IMR-90 (cell line): ENCODE results near the gene FAM171A1. TPM values are rescaled to one million over a fixed set of nuclear protein-coding genes. Genes with fewer than 3 reads are reported as not detected.

ENCODE experiments used
- ATAC-seq: fragments of 200-7000 bp; cut with Tn5 transposase; 2 replicates; pipeline ENCODE4 v1.9.1; 2020; ENCODE audit warnings: low read depth, mild to moderate bottlenecking, moderate library complexity
- BruUV-seq: library from RNA; stranded (reverse); fragments of 400-500 nt; replicated peaks from 2 replicates; lab custom pipeline; 2021; lab: Mats Ljungman, UMichigan
- CTCF ChIA-PET: fragments of 300-600 bp; formaldehyde crosslinking; extraction: SDS; loops from one replicate; lab custom pipeline; 2021; ENCODE audit warnings: antibody characterized with exemption; lab: Yijun Ruan, JAX
- POLR2A ChIA-PET: fragments of 300-600 bp; sonication (Branson Sonifier 250); formaldehyde crosslinking; loops from one replicate; lab custom pipeline; 2022; ENCODE audit warnings: antibody characterized with exemption; ENCODE audit not compliant: unreplicated experiment; lab: Charles Lee
- DNase-seq: peaks from one replicate; pipeline ENCODE4 v3.0.0; 2013
- H2AFZ ChIP-seq: replicated peaks from 2 replicates; pipeline ENCODE3; 2013; ENCODE audit warnings: low read length, mild to moderate bottlenecking; ENCODE audit not compliant: poor library complexity
- H2AK5ac ChIP-seq: 2 replicates; pipeline ENCODE4 v1.6.1; 2013; ENCODE audit warnings: low read depth, low read length, inconsistent platforms
- H2AK9ac ChIP-seq: replicated peaks from 2 replicates; pipeline ENCODE3; 2013; ENCODE audit warnings: mild to moderate bottlenecking, low read depth, low read length, moderate library complexity; ENCODE audit not compliant: poor library complexity
- H2BK120ac ChIP-seq: 2 replicates; pipeline ENCODE4 v1.6.1; 2013; ENCODE audit warnings: low read depth, low read length, inconsistent platforms
- H2BK15ac ChIP-seq: 3 replicates; pipeline ENCODE4 v1.6.1; 2013; ENCODE audit warnings: low read depth, low read length, inconsistent platforms
- H2BK20ac ChIP-seq: 2 replicates; pipeline ENCODE4 v1.6.1; 2013; ENCODE audit warnings: low read depth, mild to moderate bottlenecking, inconsistent platforms, low read length, moderate library complexity
- H2BK5ac ChIP-seq: 2 replicates; pipeline ENCODE4 v1.6.1; 2013; ENCODE audit warnings: mild to moderate bottlenecking, low read depth, low read length, inconsistent platforms; ENCODE audit not compliant: poor library complexity, severe bottlenecking
- H3K14ac ChIP-seq: replicated peaks from 2 replicates; pipeline ENCODE4 v1.6.1; 2013; ENCODE audit warnings: low read depth, low read length, inconsistent platforms
- H3K18ac ChIP-seq: 2 replicates; pipeline ENCODE4 v1.6.1; 2013; ENCODE audit warnings: low read depth, low read length, control low read depth
- H3K23ac ChIP-seq: 2 replicates; pipeline ENCODE4 v1.6.1; 2013; ENCODE audit warnings: low read depth, low read length, inconsistent platforms
- H3K27ac ChIP-seq: 2 replicates; pipeline ENCODE4 v1.5.1; 2013; ENCODE audit warnings: mild to moderate bottlenecking, control low read depth, low read length; ENCODE audit not compliant: insufficient read depth
- H3K27me3 ChIP-seq: 2 replicates; pipeline ENCODE4 v1.6.1; 2013; ENCODE audit warnings: low read length; ENCODE audit not compliant: control insufficient read depth, insufficient read depth
- H3K36me3 ChIP-seq: 2 replicates; pipeline ENCODE4 v1.6.1; 2013; ENCODE audit warnings: low read length, mixed read lengths; ENCODE audit not compliant: control insufficient read depth, insufficient read depth
- H3K4ac ChIP-seq: 2 replicates; pipeline ENCODE4 v1.6.1; 2013; ENCODE audit warnings: low read depth, low read length, inconsistent platforms
- H3K4me1 ChIP-seq: 2 replicates; pipeline ENCODE4 v1.6.1; 2013; ENCODE audit warnings: low read length, mixed read lengths; ENCODE audit not compliant: control insufficient read depth, insufficient read depth
- H3K4me2 ChIP-seq: 2 replicates; pipeline ENCODE4 v1.6.1; 2013; ENCODE audit warnings: low read depth, mild to moderate bottlenecking, control low read depth, low read length, moderate library complexity
- H3K4me3 ChIP-seq: 2 replicates; pipeline ENCODE4 v1.5.1; 2013; ENCODE audit warnings: low read depth, mild to moderate bottlenecking, control low read depth, low read length, moderate library complexity; ENCODE audit not compliant: insufficient read depth
- H3K56ac ChIP-seq: 2 replicates; pipeline ENCODE4 v1.6.1; 2013; ENCODE audit warnings: low read length, inconsistent platforms; ENCODE audit not compliant: insufficient read depth; ENCODE audit errors: extremely low read depth
- H3K79me1 ChIP-seq, 2 experiments: 2 replicates each; pipeline ENCODE4 v1.6.1; 2013; ENCODE audit warnings: low read length in 2 of 2, inconsistent platforms in 1 of 2, low read depth in 1 of 2
- H3K9ac ChIP-seq: 2 replicates; pipeline ENCODE4 v1.6.1; 2013; ENCODE audit warnings: low read depth, low read length, control low read depth
- H3K9me1 ChIP-seq: 2 replicates; pipeline ENCODE4 v1.6.1; 2013; ENCODE audit warnings: low read length, inconsistent platforms; ENCODE audit not compliant: insufficient read depth
- H3K9me3 ChIP-seq: 2 replicates; pipeline ENCODE4 v1.6.1; 2013; ENCODE audit warnings: low read length; ENCODE audit not compliant: control insufficient read depth, insufficient read depth
- H4K20me1 ChIP-seq: 2 replicates; pipeline ENCODE4 v1.6.1; 2013; ENCODE audit warnings: low read length, inconsistent platforms; ENCODE audit not compliant: insufficient read depth
- H4K5ac ChIP-seq: 2 replicates; pipeline ENCODE4 v1.6.1; 2013; ENCODE audit warnings: mild to moderate bottlenecking, low read depth, low read length, control low read depth
- H4K8ac ChIP-seq, 2 experiments: 2 replicates each; pipeline ENCODE4 v1.6.1; 2013; ENCODE audit warnings: low read depth in 2 of 2, low read length in 2 of 2, control low read depth in 1 of 2, inconsistent platforms in 1 of 2
- H4K91ac ChIP-seq: 2 replicates; pipeline ENCODE4 v1.6.1; 2013; ENCODE audit warnings: low read depth, low read length, inconsistent platforms; ENCODE audit not compliant: insufficient read depth
- CEBPB ChIP-seq: IDR thresholded peaks from 2 replicates; pipeline ENCODE4 v1.6.1; 2012; ENCODE audit warnings: low read depth, low read length, improper control_type of control experiment
- CHD1 ChIP-seq: IDR thresholded peaks from 2 replicates; pipeline ENCODE4 v1.6.1; 2012; ENCODE audit warnings: low read depth, low read length, improper control_type of control experiment
- FOS ChIP-seq: fragments of 150-350 bp; IDR thresholded peaks from 2 replicates; pipeline ENCODE4 v1.6.1; 2016; ENCODE audit warnings: low read depth, low read length
- MAZ ChIP-seq: IDR thresholded peaks from 2 replicates; pipeline ENCODE4 v1.6.1; 2012; ENCODE audit warnings: low read depth, mild to moderate bottlenecking, low read length, improper control_type of control experiment, moderate library complexity, borderline replicate concordance
- MXI1 ChIP-seq: IDR thresholded peaks from 2 replicates; pipeline ENCODE4 v1.6.1; 2012; ENCODE audit warnings: low read depth, mild to moderate bottlenecking, low read length, moderate library complexity, borderline replicate concordance
- RCOR1 ChIP-seq: IDR thresholded peaks from 2 replicates; pipeline ENCODE4 v1.6.1; 2012; ENCODE audit warnings: mild to moderate bottlenecking, low read length, improper control_type of control experiment; ENCODE audit not compliant: insufficient replicate concordance
- WGBS, 2 experiments: methylation state at CpG; one replicate each; pipeline versions ENCODE4 v1.1.5 to v1.1.7; 2013; ENCODE audit warnings: missing lambda C conversion rate in 2 of 2; ENCODE audit not compliant: insufficient read length in 1 of 2; ENCODE audit errors: extremely low coverage in 2 of 2; 5-methylcytosine and 5-hydroxymethylcytosine counted together
- dilution Hi-C: fragments of 300-500 bp; cut with HindIII; formaldehyde crosslinking; loops from one replicate; pipeline ENCODE4 v1.14.3; 2018; ENCODE audit warnings: low sequenced_read_pairs; ENCODE audit not compliant: unreplicated experiment
- in situ Hi-C: fragments of 300-500 bp; cut with MboI; formaldehyde crosslinking; loops from 3 replicates; pipeline ENCODE4 v1.14.3; 2019; ENCODE audit warnings: low sequenced_read_pairs, inconsistent platforms, mixed read lengths
- intact Hi-C: fragments of 100-400 bp; cut with micrococcal nuclease; formaldehyde crosslinking; loops from 2 replicates; pipeline ENCODE4 v1.10.0; 2022
- polyA plus RNA-seq, 3 experiments: library from polyadenylated mRNA; depleted of rRNA; stranded (reverse); fragments of >200 nt; gene quantifications; 2 replicates each; pipeline ENCODE4 v1.2.3, GENCODE V29; 2012; ENCODE audit warnings: low replicate concordance in 1 of 3
- total RNA-seq: library from RNA; depleted of rRNA; stranded (reverse); fragments of >200 nt; gene quantifications from 2 replicates; pipeline ENCODE4 v1.2.3, GENCODE V29; 2012

FAM171A1 gene
- total and polyA plus RNA-seq, 2 of the 4 experiments (the other 2 are of a cell fraction), result 20.3 to 30.6 TPM

DNA sequence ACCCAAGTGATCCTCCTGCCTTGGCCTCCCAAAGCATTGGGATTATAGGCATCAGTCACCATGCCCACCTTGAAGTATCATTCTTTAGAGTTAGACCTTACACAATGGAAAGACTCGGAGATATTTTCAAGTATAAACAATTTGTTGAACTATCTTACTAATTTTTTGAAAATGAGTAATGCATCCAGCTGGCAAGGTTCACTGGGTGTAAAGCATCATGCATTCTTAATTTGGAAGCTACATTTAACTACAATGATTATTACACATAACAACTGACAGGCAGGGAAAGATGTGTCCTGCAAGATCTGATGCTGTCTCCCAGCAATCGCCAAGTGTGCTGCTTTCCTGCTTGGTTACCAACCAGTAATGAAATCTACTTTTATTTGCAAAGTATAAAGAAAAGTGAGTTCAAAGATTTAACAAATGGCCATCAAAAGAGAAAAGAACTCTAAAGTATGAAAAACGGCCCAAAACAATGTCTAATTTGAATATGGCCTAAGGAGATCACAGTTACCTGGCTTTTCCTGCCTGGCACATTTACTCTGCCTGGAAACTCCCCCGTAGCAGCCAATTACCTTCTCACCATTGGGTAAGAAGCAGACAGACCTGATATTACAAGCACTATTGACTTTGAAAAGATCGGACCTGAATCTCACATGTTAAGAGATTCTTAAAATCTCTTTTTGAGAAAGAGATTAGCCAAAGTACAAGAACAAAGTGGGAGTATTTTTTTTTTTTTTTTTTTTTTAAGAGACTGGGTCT is 143.3 kb downstream of the FAM171A1 start:
- no peak overlapping the region for H4K5ac ChIP-seq
- H3K4me2 ChIP-seq, result no peak overlapping the region
- dilution Hi-C loops (no loop called here), in situ Hi-C loops (no loop called here), intact Hi-C loops (no loop called here)
- H3K79me1 ChIP-seq, result peaks cover 4 to 15% of the 10 kb centered on the region in 2 experiments; a peak in 2 of 4 replicates
- 0 out of 2 replicates have a peak overlapping the region, but pooled peaks have one; percentile 48 for H3K14ac ChIP-seq
- no peak overlapping the region for H3K56ac ChIP-seq
- peak overlapping the region; percentile 42; the same call in 1 of the 3 replicates for H2BK15ac ChIP-seq
- TF ChIP-seq RCOR1 (no peak), MAZ (no peak), FOS (0 out of 2 replicates have a peak, but pooled peaks have one; percentile 16), CHD1 (no peak), MXI1 (no peak), CEBPB (peak; percentile 18; the same call in 1 of the 2 replicates)
- H3K36me3 ChIP-seq, result no peaks in the 10 kb centered on the region
- H2AK5ac ChIP-seq, result peak overlapping the region; percentile 40; the same call in 1 of the 2 replicates
- no peaks in the 10 kb centered on the region for H4K20me1 ChIP-seq
- H3K9me3 ChIP-seq, result no peaks in the 10 kb centered on the region
- peaks cover 7% of the 10 kb centered on the region; the same call in 1 of the 2 replicates for H3K4me1 ChIP-seq
- H4K8ac ChIP-seq, result no peak overlapping the region
- 0 out of 2 replicates have a peak overlapping the region, but pooled peaks have one; percentile 12 for H2BK120ac ChIP-seq
- CTCF ChIA-PET, result interaction anchor here (0.6 kb wide), 1 partner anchor 16 kb away, joined by 3 read pairs; no protein-coding TSS in a partner anchor
- peak; percentile 57 for ATAC-seq
- no peak overlapping the region for H2AFZ ChIP-seq
- no peak overlapping the region for H2BK20ac ChIP-seq
- POLR2A ChIA-PET, result no interaction called here
- no TSS peak for BruUV-seq
- no CpG with 5 or more reads among the region's 5 CpGs for WGBS, 2 experiments
- H2BK5ac ChIP-seq, result no peak overlapping the region
- no peak overlapping the region for H3K18ac ChIP-seq
- no peaks in the 10 kb centered on the region for H3K27me3 ChIP-seq
- DNase-seq, result peak; percentile 74
- H4K91ac ChIP-seq, result no peak overlapping the region
- no peak overlapping the region for H3K27ac ChIP-seq
- H3K23ac ChIP-seq, result 0 out of 2 replicates have a peak overlapping the region, but pooled peaks have one; percentile 36
- H3K4ac ChIP-seq, result peak overlapping the region; percentile 46
- H2AK9ac ChIP-seq, result peak overlapping the region; percentile 87
- H3K9me1 ChIP-seq, result peaks cover 6% of the 10 kb centered on the region; the same call in 1 of the 2 replicates
- no peak overlapping the region for H3K9ac ChIP-seq
- H3K4me3 ChIP-seq, result no peak overlapping the region
